NB4 (cell line): ENCODE results near the gene CNOT6.

Source experiments
- POLR2A ChIP-seq: IDR thresholded peaks from 2 replicates; pipeline ENCODE4 v1.6.1; 2011; ENCODE audit warnings: mild to moderate bottlenecking; ENCODE audit not compliant: insufficient read length; ENCODE audit errors: extremely low read depth
- TF ChIP-seq, protein P1 (sequence below): IDR thresholded peaks from 2 replicates; pipeline ENCODE4 v1.6.1; 2011; ENCODE audit warnings: low read depth, low read length

DNA sequence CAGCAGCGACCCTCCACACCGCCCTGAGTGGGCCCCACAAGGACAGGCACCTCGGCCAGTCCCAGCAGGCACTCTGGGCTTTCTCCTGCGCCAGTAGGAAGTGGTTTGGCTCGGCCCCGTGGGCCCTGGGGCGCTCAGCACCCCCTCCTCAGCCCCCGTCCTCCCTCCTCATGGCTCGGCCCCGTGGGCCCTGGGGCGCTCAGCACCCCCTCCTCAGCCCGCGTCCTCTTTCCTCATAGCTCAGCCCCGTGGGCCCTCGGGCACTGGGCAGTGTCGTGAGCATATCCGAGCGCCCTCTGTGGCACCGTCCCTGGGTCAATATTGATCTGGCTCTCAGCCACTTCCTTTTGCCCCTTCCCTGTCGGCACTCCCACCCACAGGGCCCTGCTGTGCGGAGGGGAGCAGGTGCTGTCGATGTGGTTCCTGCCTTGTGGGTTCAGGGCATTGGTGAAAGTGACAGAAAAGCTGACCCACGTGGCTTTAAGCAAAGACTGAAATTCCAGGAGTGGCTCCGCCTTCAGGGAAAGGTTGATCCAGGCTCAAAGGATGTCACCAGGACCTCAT lies 102.6 kb downstream of the CNOT6 start:
- TF ChIP-seq, protein P1, sequence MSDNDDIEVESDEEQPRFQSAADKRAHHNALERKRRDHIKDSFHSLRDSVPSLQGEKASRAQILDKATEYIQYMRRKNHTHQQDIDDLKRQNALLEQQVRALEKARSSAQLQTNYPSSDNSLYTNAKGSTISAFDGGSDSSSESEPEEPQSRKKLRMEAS, result peak; percentile 79; the same call in 1 of the 2 replicates
- TF ChIP-seq POLR2A, result no peak
